Testis (tissue), 3 donors: Measurements from ENCODE around the gene VASN. TPM values are rescaled to one million over a fixed set of nuclear protein-coding genes. Genes with fewer than 3 reads are reported as not detected.

Experiments used
- DNase-seq: peaks from one replicate; pipeline ENCODE4 v3.0.0-alpha.2; 2019
- H3K27ac ChIP-seq, 2 donors: fragments of 200-600 bp; sonication (generic); one replicate each; pipeline ENCODE4 v1.5.1; 2019
- H3K27me3 ChIP-seq: fragments of 200-600 bp; sonication (generic); one replicate; pipeline ENCODE4 v1.5.1; 2019
- H3K36me3 ChIP-seq: fragments of 200-600 bp; sonication (generic); one replicate; pipeline ENCODE4 v1.5.1; 2017; ENCODE audit warnings: low read depth; ENCODE audit errors: missing control alignments
- H3K4me1 ChIP-seq: fragments of 200-600 bp; sonication (generic); one replicate; pipeline ENCODE4 v1.5.1; 2019
- H3K4me3 ChIP-seq, 2 donors: fragments of 200-600 bp; sonication (generic); one replicate each; pipeline ENCODE4 v1.5.1; 2017 to 2019
- H3K9me3 ChIP-seq: fragments of 200-600 bp; sonication (generic); one replicate; pipeline ENCODE4 v1.5.1; 2017
- CTCF ChIP-seq, 3 experiments: fragments of 450-650 bp in 2 of 3; fragments of 200-600 bp in 1 of 3; sonication (generic) in 1 of 3; IDR thresholded peaks; one replicate each; pipeline ENCODE4 v1.5.1; 2016 to 2019; ENCODE audit warnings: antibody characterized with exemption in 3 of 3, mild to moderate bottlenecking in 2 of 3, moderate library complexity in 1 of 3
- POLR2A ChIP-seq: fragments of 450-650 bp; IDR thresholded peaks from one replicate; pipeline ENCODE4 v1.6.1; 2017; ENCODE audit warnings: antibody characterized with exemption, mild to moderate bottlenecking, moderate library complexity
- WGBS, 2 donors: methylation state at CpG; one replicate each; pipeline ENCODE4 v1.1.5; 2018; 5-methylcytosine and 5-hydroxymethylcytosine counted together
- intact Hi-C: fragments of 100-400 bp; cut with DNase I; formaldehyde crosslinking; loops from one replicate; pipeline ENCODE4 v1.15.1; 2023; ENCODE audit warnings: low total_unique reads
- polyA plus RNA-seq: library from polyadenylated mRNA; stranded (reverse); fragments of 350-450 nt; fragmentation: Illumina TruSeq; extraction: RNeasy Lipid Tissue Mini Kit (QIAGEN cat#74804); gene quantifications from one replicate; pipeline ENCODE4 v1.2.3, GENCODE V29; 2014; ENCODE audit warnings: low read depth, low replicate concordance; ENCODE audit not compliant: insufficient read depth
- total RNA-seq, 2 donors: library from RNA; depleted of rRNA; stranded (reverse); fragments of >200 nt; gene quantifications; one replicate each; pipeline ENCODE4 v1.2.3, GENCODE V29; 2016

The VASN gene
- total and polyA plus RNA-seq, 3 donors from 2014 or later, result 33.9 to 125 (median 103) TPM

- 58 to 60% methylated on average over 11 to 19 of the region's 19 CpGs for WGBS, 2 donors
- Histone ChIP-seq H3K36me3 (no peaks in the 10 kb centered on the region), H3K27me3 (no peaks in the 10 kb centered on the region), H3K4me3 (no peak overlapping the region), H3K27ac (no peak overlapping the region), H3K9me3 (no peaks in the 10 kb centered on the region), H3K4me1 (no peaks in the 10 kb centered on the region)
- DNase-seq, result peak; percentile 71
- TF ChIP-seq CTCF (IDR thresholded peaks at IDR 0.05) (peak; percentile 90 to 97 (median 97)), POLR2A (no peak)
- intact Hi-C loops, result loop anchor here (5.0 kb wide), 1 partner anchor 43 kb away; no protein-coding TSS in a partner anchor
Measured at GRCh38 chr16:4358831-4359561, 12.7 kb upstream of the VASN start.

GRCh38 chr16:4359914-4360313 is 11.7 kb upstream of the VASN start:
- intact Hi-C loops, result loop anchor here (5.0 kb wide), 1 partner anchor 42 kb away; no protein-coding TSS in a partner anchor
- Histone ChIP-seq H3K4me1 (no peaks in the 10 kb centered on the region), H3K27me3 (no peaks in the 10 kb centered on the region), H3K36me3 (no peaks in the 10 kb centered on the region), H3K27ac (no peak overlapping the region), H3K4me3 (no peak overlapping the region), H3K9me3 (no peaks in the 10 kb centered on the region)
- no peak for DNase-seq
- TF ChIP-seq POLR2A (no peak), CTCF (IDR thresholded peaks at IDR 0.05) (no peak)
- WGBS, 2 donors, result 80 to 91% methylated on average over 2 to 3 of the region's 3 CpGs

GRCh38 chr16:4360538-4361021 is 11.1 kb upstream of the VASN start:
- Histone ChIP-seq H3K27ac (no peak overlapping the region), H3K4me1 (no peaks in the 10 kb centered on the region), H3K9me3 (no peaks in the 10 kb centered on the region), H3K4me3 (no peak overlapping the region), H3K27me3 (no peaks in the 10 kb centered on the region), H3K36me3 (no peaks in the 10 kb centered on the region)
- intact Hi-C loops, result no loop called here
- 86 to 87% methylated on average over 9 to 11 of the region's 11 CpGs for WGBS, 2 donors
- no peak for DNase-seq
- TF ChIP-seq CTCF (IDR thresholded peaks at IDR 0.05) (no peak), POLR2A (no peak)

- H3K27ac ChIP-seq, result no peak overlapping the region
- no peaks in the 10 kb centered on the region for H3K27me3 ChIP-seq
- no peaks in the 10 kb centered on the region for H3K36me3 ChIP-seq
- H3K4me3 ChIP-seq, result no peak overlapping the region
- H3K9me3 ChIP-seq, result no peaks in the 10 kb centered on the region
- TF ChIP-seq CTCF (IDR thresholded peaks at IDR 0.05) (no peak), POLR2A (no peak)
- 86 to 99% methylated on average over 10 to 28 of the region's 28 CpGs for WGBS, 2 donors
- intact Hi-C loops, result no loop called here
- H3K4me1 ChIP-seq, result no peaks in the 10 kb centered on the region
- no peak for DNase-seq
Measured at GRCh38 chr16:4361033-4361943, 10.4 kb upstream of the VASN start.
